Activated CD8-positive, alpha-beta T cell treated with anti-CD3 and anti-CD28 coated beads for 36 hours (primary cell): ENCODE results near the gene PLD4. TPM values are rescaled to one million over a fixed set of nuclear protein-coding genes. Genes with fewer than 3 reads are reported as not detected.

ENCODE experiments used
- ATAC-seq: fragments of 200-7000 bp; cut with Tn5 transposase; one replicate; pipeline ENCODE4 v1.10.0; 2021; ENCODE audit warnings: mild to moderate bottlenecking, moderate library complexity
- CTCF ChIA-PET: fragments of 350-600 bp; sonication (Branson Sonifier 250); formaldehyde crosslinking; loops from one replicate; lab custom pipeline; 2021; ENCODE audit warnings: antibody characterized with exemption; lab: Charles Lee
- POLR2A ChIA-PET: fragments of 350-600 bp; sonication (Branson Sonifier 250); formaldehyde crosslinking; loops from one replicate; lab custom pipeline; 2021; ENCODE audit warnings: antibody characterized with exemption; lab: Charles Lee
- DNase-seq: peaks from one replicate; pipeline ENCODE4 v3.0.0-alpha.2; 2020
- H3K27ac Mint-ChIP-seq: one replicate; pipeline ENCODE4 v1.8.0; 2021; ENCODE audit warnings: mild to moderate bottlenecking, mixed read lengths
- H3K27me3 Mint-ChIP-seq: one replicate; pipeline ENCODE4 v1.8.0; 2021; ENCODE audit warnings: mixed read lengths
- H3K36me3 Mint-ChIP-seq: one replicate; pipeline ENCODE4 v1.8.0; 2021; ENCODE audit warnings: low read depth, mixed read lengths
- H3K4me1 Mint-ChIP-seq: one replicate; pipeline ENCODE4 v1.8.0; 2021; ENCODE audit warnings: low read depth, mixed read lengths
- H3K4me3 Mint-ChIP-seq: one replicate; pipeline ENCODE4 v1.8.0; 2021; ENCODE audit warnings: mild to moderate bottlenecking, moderate library complexity, mixed read lengths
- H3K9me3 Mint-ChIP-seq: one replicate; pipeline ENCODE4 v1.8.0; 2021; ENCODE audit warnings: mixed read lengths
- CTCF ChIP-seq: fragments of 200-600 bp; IDR thresholded peaks from one replicate; pipeline ENCODE4 v1.8.0; 2022; ENCODE audit warnings: antibody characterized with exemption, mild to moderate bottlenecking
- intact Hi-C: fragments of 100-400 bp; cut with micrococcal nuclease; formaldehyde crosslinking; loops from one replicate; pipeline ENCODE4 v1.10.0; 2022
- total RNA-seq, 2 experiments: library from RNA; stranded (reverse); gene quantifications; one replicate each; pipeline ENCODE4 v1.2.3, GENCODE V29; 2021

The PLD4 gene
- total RNA-seq, 2 experiments from 2014 or later = not detected

GRCh38 chr14:104957146-104958113 lies 32.8 kb downstream of the PLD4 start:
- intact Hi-C loops = no loop called here
- Mint-ChIP-seq H3K27me3 (peaks cover 6% of the 10 kb centered on the region), H3K36me3 (no peaks in the 10 kb centered on the region), H3K4me1 (no peaks in the 10 kb centered on the region), H3K27ac (no peak overlapping the region), H3K4me3 (no peak overlapping the region), H3K9me3 (no peaks in the 10 kb centered on the region)
- no peak for TF ChIP-seq CTCF
- CTCF ChIA-PET = interaction anchor here (0.7 kb wide), 1 partner anchor 16 kb away, joined by 3 read pairs; no protein-coding TSS in a partner anchor
- ATAC-seq = no peak
- POLR2A ChIA-PET = no interaction called here
- no peak for DNase-seq

DNA sequence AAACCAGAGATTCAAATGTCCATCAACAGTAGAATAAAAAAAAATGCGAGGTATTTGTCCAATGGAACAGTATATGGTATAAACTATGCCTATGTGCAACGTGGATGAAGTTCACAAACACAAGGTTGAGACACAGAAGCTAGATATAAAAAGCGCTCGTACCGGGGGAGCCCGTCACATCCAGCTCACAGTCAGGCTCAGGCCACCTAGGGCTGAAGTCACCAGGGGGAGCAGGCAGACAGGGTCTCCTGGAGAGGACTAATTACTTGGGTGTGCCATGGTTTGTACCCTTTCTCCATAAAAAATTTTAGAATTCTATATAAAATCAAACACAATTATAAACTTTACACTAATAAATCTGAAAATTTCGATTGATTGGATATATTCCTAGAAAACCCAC lies 39.9 kb downstream of the PLD4 start:
- CTCF ChIA-PET = interaction anchor here (0.8 to 1.4 kb wide), 5 partner anchors 9 to 82 kb away, joined by 3 to 6 read pairs (median 4); no protein-coding TSS in a partner anchor
- no peaks in the 10 kb centered on the region for H3K36me3 Mint-ChIP-seq
- POLR2A ChIA-PET = no interaction called here
- no peak overlapping the region for H3K27ac Mint-ChIP-seq
- ATAC-seq (no peak), DNase-seq (no peak)
- H3K4me3 Mint-ChIP-seq = no peak overlapping the region
- peaks cover 11% of the 10 kb centered on the region for H3K27me3 Mint-ChIP-seq
- H3K9me3 Mint-ChIP-seq = no peaks in the 10 kb centered on the region
- intact Hi-C loops = no loop called here
- no peaks in the 10 kb centered on the region for H3K4me1 Mint-ChIP-seq
- TF ChIP-seq CTCF = no peak

- H3K27ac Mint-ChIP-seq = no peak overlapping the region
- H3K4me3 Mint-ChIP-seq = no peak overlapping the region
- H3K36me3 Mint-ChIP-seq = no peaks in the 10 kb centered on the region
- no peak for ATAC-seq
- ChIA-PET CTCF (interaction anchor here (0.8 to 1.2 kb wide), 3 partner anchors 10 to 80 kb away, joined by 3 to 6 read pairs (median 3); no protein-coding TSS in a partner anchor), POLR2A (no interaction called here)
- no peak for DNase-seq
- no peak for TF ChIP-seq CTCF
- no peaks in the 10 kb centered on the region for H3K9me3 Mint-ChIP-seq
- intact Hi-C loops = no loop called here
- no peaks in the 10 kb centered on the region for H3K4me1 Mint-ChIP-seq
- H3K27me3 Mint-ChIP-seq = peaks cover 11% of the 10 kb centered on the region
Measured at GRCh38 chr14:104965561-104966231, 41.0 kb downstream of the PLD4 start.

- H3K27ac Mint-ChIP-seq = no peak overlapping the region
- no peak overlapping the region for H3K4me3 Mint-ChIP-seq
- DNase-seq (no peak), ATAC-seq (no peak)
- H3K27me3 Mint-ChIP-seq = peaks cover 11% of the 10 kb centered on the region
- H3K9me3 Mint-ChIP-seq = no peaks in the 10 kb centered on the region
- intact Hi-C loops = no loop called here
- ChIA-PET POLR2A (no interaction called here), CTCF (no interaction called here)
- H3K36me3 Mint-ChIP-seq = no peaks in the 10 kb centered on the region
- H3K4me1 Mint-ChIP-seq = no peaks in the 10 kb centered on the region
- no peak for TF ChIP-seq CTCF
Measured at GRCh38 chr14:104966261-104966865, 41.7 kb downstream of the PLD4 start.
